HepG2 (cell line): ENCODE data around the gene E2F8. TPM values are rescaled to one million over a fixed set of nuclear protein-coding genes. Genes with fewer than 3 reads are reported as not detected.

Experiments used
- ATF7 ChIP-seq, 2 experiments: fragments of 450-650 bp in 1 of 2; sonication (generic) in 1 of 2; formaldehyde crosslinking in 1 of 2; IDR thresholded peaks; 2 replicates each; pipeline versions ENCODE4 v1.4.0 to v1.6.1; 2016 to 2020; ENCODE audit warnings: antibody characterized with exemption in 1 of 2, mild to moderate bottlenecking in 1 of 2, missing genetic modification reagents in 1 of 2
- CENPBD1 ChIP-seq: sonication (generic); formaldehyde crosslinking; IDR thresholded peaks from 2 replicates; pipeline ENCODE4 v1.8.0; 2022; ENCODE audit warnings: missing genetic modification reagents, low read depth, mild to moderate bottlenecking, borderline replicate concordance
- CTCF ChIP-seq: sonication (generic); formaldehyde crosslinking; IDR thresholded peaks from 2 replicates; pipeline ENCODE4 v1.5.0; 2020; ENCODE audit warnings: mild to moderate bottlenecking, missing genetic modification reagents, moderate library complexity
- FOXO4 ChIP-seq: sonication (generic); formaldehyde crosslinking; conservative IDR thresholded peaks from 2 replicates; pipeline ENCODE4 v1.8.1; 2023; ENCODE audit warnings: missing genetic modification reagents
- HBP1 ChIP-seq: IDR thresholded peaks from 2 replicates; pipeline ENCODE4 v1.6.1; 2016; ENCODE audit warnings: low read depth, control low read depth
- HNF4A ChIP-seq: sonication (generic); formaldehyde crosslinking; IDR thresholded peaks from 2 replicates; pipeline ENCODE4 v1.4.0; 2020; ENCODE audit warnings: missing genetic modification reagents
- IKZF5 ChIP-seq: IDR thresholded peaks from 2 replicates; pipeline ENCODE4 v1.6.1; 2018; ENCODE audit warnings: missing genetic modification reagents, mild to moderate bottlenecking, missing compliant biosample characterization
- MTA1 ChIP-seq: sonication (generic); formaldehyde crosslinking; IDR thresholded peaks from 2 replicates; pipeline ENCODE4 v1.4.0; 2020; ENCODE audit warnings: missing genetic modification reagents, mild to moderate bottlenecking, borderline replicate concordance
- PTBP1 ChIP-seq: fragments of 200-400 bp; formaldehyde crosslinking; IDR thresholded peaks from 2 replicates; pipeline ENCODE4 v1.6.1; 2018; ENCODE audit warnings: low read length, low read depth; ENCODE audit not compliant: poor library complexity, severe bottlenecking
- RFXAP ChIP-seq: sonication (generic); formaldehyde crosslinking; IDR thresholded peaks from 2 replicates; pipeline ENCODE4 v1.4.0; 2020; ENCODE audit warnings: missing genetic modification reagents, borderline replicate concordance
- SNRNP70 ChIP-seq: fragments of 200-400 bp; formaldehyde crosslinking; IDR thresholded peaks from 2 replicates; pipeline ENCODE4 v1.6.1; 2017; ENCODE audit warnings: mild to moderate bottlenecking, low read depth, low read length, moderate library complexity
- SP2 ChIP-seq: sonication (generic); formaldehyde crosslinking; IDR thresholded peaks from 2 replicates; pipeline ENCODE4 v1.5.1; 2020; ENCODE audit warnings: mild to moderate bottlenecking, missing genetic modification reagents
- YY1 ChIP-seq: IDR thresholded peaks from 2 replicates; pipeline ENCODE4 v1.6.1; 2011; ENCODE audit warnings: low read length, low read depth, moderate library complexity, mild to moderate bottlenecking; ENCODE audit not compliant: insufficient read depth, insufficient replicate concordance
- ZNF574 ChIP-seq: sonication (generic); formaldehyde crosslinking; IDR thresholded peaks from 2 replicates; pipeline ENCODE4 v1.4.0; 2020; ENCODE audit warnings: missing genetic modification reagents
- ZNF816 ChIP-seq: sonication (generic); formaldehyde crosslinking; IDR thresholded peaks from 2 replicates; pipeline ENCODE4 v1.8.0; 2022; ENCODE audit warnings: missing genetic modification reagents, mild to moderate bottlenecking, borderline replicate concordance
- ZSCAN9 ChIP-seq: IDR thresholded peaks from 2 replicates; pipeline ENCODE4 v1.6.1; 2016; ENCODE audit warnings: borderline replicate concordance
- polyA plus RNA-seq, 8 experiments: library from polyadenylated mRNA; depleted of rRNA in 3 of 8; stranded (reverse) in 7 of 8; unstranded in 1 of 8; fragments of >200 nt; fragmentation: Illumina TruSeq in 4 of 8; extraction: Trizol in 4 of 8; gene quantifications; 2 replicates each; pipeline versions ENCODE4 v1.2.1 to v1.2.3, GENCODE V29; 2011 to 2016; ENCODE audit warnings: low read depth in 4 of 8, missing spikeins in 1 of 8, mixed read lengths in 1 of 8; ENCODE audit not compliant: insufficient read depth in 1 of 8
- total RNA-seq, 5 experiments: library from RNA; depleted of rRNA; stranded (reverse); fragments of >200 nt; fragmentation: Illumina TruSeq; extraction: Trizol; gene quantifications; 2 replicates each; pipeline ENCODE4 v1.2.3, GENCODE V29; 2016; ENCODE audit warnings: low read depth in 1 of 5

Gene E2F8
- total and polyA plus RNA-seq, 2 of the 13 experiments (the other 11 are each of a cell fraction or from before 2014, with no cell fraction given), result 3.3 to 8.9 TPM

GRCh38 chr11:19253153-19253745 lies 12.5 kb upstream of the E2F8 start (continued):
- TF ChIP-seq HNF4A, result no peak
- no peak for TF ChIP-seq IKZF5 (CRISPR knock-in tag)
- TF ChIP-seq SNRNP70, result no peak
- TF ChIP-seq CENPBD1 (CRISPR knock-in tag), result no peak
- no peak for TF ChIP-seq HBP1 (CRISPR knock-in tag)
- no peak for TF ChIP-seq CTCF (CRISPR knock-in tag)
- no peak for TF ChIP-seq YY1
- TF ChIP-seq SP2 (CRISPR knock-in tag), result no peak
- TF ChIP-seq ATF7 (IDR thresholded peaks at IDR 0.05), result no peak
- no peak for TF ChIP-seq ATF7 (CRISPR knock-in tag; IDR thresholded peaks at IDR 0.05)
- no peak for TF ChIP-seq MTA1
- no peak for TF ChIP-seq FOXO4 (CRISPR knock-in tag)
- TF ChIP-seq PTBP1, result no peak
- no peak for TF ChIP-seq ZNF574
- TF ChIP-seq RFXAP (CRISPR knock-in tag), result no peak
- TF ChIP-seq ZNF816 (CRISPR knock-in tag), result no peak
- TF ChIP-seq ZSCAN9, result no peak
